PC-9 (cell line): ENCODE results near the gene LMAN1L.

Experiments used
- CTCF ChIP-seq: fragments of 200-600 bp; sonication (generic); conservative IDR thresholded peaks from 2 replicates; pipeline ENCODE4 v1.6.1; 2017; ENCODE audit warnings: mixed run types, antibody characterized with exemption, mild to moderate bottlenecking, moderate library complexity
- EZH2 ChIP-seq: fragments of 200-600 bp; sonication (generic); IDR thresholded peaks from 2 replicates; pipeline ENCODE4 v1.8.0; 2017; ENCODE audit warnings: antibody characterized with exemption, low read depth

DNA sequence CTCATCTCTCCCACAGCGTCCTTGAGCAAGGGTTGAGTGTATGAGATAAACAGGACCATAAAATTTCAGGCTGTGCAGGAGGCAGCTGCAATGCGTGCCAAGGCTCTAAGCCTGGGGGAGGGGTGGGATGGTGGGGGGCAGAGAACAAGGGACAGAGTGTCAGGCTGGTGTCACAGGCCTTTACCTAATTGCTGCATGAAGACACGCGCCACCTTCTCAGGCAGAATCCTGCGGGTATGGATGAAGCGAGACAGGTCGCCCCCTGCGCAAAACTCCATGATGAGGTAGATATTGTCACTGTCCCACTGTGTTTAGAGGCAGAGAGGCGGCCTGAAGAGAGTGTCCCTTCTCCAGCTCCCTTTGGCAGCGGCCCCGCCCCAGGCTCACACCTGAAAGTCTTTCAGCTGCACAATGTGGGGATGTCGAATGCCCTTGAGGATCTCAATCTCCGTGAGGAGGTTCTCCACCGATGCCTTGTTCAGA is 29.3 kb downstream of the LMAN1L start:
- no peak for TF ChIP-seq CTCF
- TF ChIP-seq EZH2, result no peak
